GM21619 (cell line): ENCODE data around the gene PSMD10.

Experiments used
- ATAC-seq: cut with Tn5 transposase; IDR thresholded peaks from one replicate; pipeline ENCODE4 v1.9.1; 2021; ENCODE audit not compliant: unreplicated experiment

Gene PSMD10, protein sequence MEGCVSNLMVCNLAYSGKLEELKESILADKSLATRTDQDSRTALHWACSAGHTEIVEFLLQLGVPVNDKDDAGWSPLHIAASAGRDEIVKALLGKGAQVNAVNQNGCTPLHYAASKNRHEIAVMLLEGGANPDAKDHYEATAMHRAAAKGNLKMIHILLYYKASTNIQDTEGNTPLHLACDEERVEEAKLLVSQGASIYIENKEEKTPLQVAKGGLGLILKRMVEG

DNA sequence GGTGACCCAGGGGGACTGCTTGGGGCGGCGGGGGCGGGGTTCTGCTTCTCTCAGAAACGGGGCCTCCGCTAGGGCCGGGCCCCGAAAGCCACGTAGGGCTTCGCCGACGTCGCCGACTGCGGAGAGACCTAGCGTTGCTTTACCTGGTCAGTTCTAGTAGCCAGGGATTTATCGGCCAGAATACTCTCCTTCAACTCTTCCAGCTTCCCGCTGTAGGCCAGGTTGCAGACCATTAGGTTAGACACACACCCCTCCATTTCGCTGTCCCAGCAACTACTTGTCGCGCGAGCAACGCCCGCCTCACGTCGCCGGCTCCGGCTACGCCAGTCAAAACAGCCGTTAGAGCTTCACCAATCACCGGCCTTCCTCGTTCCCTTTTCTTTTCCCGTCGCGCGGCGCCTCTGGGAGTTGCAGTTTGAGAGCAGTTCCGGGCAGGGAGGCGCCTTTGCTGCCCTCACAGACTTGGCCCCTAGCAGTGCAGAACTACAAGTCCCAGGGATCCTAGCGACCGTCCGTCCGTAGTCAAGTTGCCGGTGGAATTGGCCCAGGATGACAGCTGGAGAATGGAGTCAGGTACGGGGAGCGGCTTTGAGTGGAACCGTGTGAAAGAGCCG is at the start of gene PSMD10, which contains the start of gene ATG4A:
TSS of gene PSMD10 (minus strand) at position 279 of the 614 bp plus-strand sequence. CDS start at position 257, 22 bp downstream.
TSS of gene ATG4A (plus strand) at position 515 of the 614 bp plus-strand sequence. CDS start at position 564, 49 bp downstream.
- peak; percentile 96 for ATAC-seq

DNA sequence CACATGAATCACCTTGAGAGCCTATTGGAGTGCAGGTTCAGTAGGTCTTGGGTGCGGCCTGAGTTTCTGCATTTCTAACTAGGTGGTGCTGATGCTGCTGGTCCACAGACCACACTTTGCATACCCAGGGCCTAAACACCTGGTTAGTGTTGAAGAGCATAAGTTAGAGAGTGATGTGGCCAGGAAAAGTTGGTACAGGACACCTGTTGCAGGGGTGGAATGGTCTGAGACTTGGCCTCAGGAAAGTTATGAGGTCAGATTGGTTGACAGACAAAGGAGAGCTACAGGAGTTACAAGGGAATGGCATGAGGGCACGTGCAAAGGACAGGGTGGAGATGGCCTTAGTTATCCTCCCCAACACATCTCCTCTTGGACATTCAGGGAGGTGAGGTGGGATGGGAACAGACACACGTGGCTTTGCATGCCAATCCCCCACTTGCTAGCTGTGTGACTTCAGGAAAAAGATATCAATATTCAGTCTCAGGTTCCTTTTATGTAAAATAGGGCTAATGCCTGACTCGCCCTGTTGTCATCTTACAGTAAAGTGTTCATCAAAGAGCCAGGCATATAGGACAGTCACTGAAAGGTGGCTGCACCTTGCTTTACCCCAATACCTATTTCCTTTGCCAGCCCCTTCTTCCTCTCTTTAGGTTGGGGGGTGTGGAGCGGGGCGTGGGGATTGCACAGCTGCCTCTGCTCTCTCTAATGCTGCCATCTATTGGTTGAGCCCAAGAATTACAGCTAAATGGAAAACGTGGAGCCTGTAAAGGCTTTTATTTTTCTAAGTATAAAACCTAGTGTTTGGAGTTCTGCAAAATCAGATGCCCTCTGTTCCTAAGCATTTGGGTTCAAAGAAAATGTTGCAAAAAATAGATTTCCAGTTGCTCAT is 47.7 kb upstream of the PSMD10 start:
- no peak for ATAC-seq

DNA sequence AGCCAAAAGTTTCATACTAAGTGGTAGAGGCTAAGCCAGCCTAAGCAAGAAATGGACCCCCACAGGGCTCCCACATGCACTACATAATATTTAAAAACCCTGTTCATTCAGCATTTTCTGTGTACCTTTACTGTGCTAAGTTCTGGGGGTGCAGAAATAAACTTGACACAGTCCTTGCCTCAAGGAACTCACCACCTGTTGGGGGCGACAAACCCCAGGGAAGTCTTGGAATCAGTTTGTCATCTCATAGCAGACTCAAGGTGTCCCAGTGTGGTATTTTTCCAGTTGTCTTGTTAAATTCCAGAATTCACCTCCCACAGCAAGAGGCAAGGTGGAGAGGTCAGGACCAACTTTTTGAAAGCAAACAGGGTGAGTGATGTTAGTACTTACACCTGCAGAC is 43.4 kb upstream of the PSMD10 start:
- no peak for ATAC-seq

DNA sequence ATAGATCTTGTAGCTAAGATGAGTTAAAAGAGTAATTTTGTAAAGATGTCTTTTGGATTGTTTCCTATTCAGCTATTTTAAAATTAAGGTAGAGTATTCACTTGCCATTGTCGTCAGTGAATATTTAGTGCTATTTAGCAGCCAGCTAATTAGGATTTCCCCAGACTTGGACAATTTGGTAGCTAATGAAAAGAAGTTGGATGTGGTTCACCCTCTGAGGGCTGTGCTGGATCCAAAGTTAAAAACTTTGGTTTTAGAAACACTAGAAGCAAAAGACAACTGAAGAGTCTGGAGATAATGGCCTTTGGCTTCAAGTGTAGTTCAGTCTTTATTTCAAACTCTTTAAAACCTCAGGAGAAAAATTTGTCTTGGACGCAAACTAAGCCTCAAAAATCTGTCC is 41.5 kb upstream of the PSMD10 start:
- no peak for ATAC-seq

DNA sequence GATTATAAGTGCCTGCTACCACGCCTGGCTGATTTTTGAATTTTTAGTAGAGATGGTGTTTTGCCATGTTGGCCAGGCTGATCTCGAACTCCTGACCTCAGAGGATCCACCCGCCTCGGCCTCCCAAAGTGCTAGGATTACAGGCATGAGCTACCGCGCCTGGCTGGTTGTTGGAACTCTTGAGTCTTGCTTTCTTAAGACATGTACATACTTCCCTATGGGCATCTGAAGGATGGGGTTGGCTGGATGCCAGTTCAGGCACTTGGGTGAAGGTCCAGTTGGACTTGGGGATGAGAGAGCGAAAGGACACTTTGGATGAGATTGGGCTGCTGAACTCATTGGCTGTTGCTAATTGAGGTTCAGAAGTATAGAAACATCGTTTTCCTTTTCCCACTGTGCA is 40.7 kb upstream of the PSMD10 start:
- no peak for ATAC-seq

DNA sequence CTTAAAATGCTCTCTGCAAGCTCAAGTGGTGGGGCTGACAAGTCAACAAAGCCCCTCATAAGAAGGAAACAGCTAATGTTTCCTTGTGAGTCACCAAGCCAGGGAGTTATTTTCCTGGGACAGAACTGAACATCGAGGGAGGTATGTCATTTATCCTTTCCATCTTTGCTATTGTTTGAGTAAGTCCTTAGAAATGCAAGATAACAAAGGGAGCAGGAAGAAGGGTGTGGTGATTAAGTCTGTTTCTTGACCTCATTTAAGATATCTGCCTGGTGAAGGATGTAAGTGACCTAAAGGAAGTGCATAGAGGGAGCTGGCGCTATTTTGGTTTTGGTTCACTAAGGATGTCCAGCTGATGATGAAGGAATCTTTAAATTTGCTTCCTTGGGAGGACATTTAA is 40.1 kb upstream of the PSMD10 start:
- ATAC-seq: no peak

DNA sequence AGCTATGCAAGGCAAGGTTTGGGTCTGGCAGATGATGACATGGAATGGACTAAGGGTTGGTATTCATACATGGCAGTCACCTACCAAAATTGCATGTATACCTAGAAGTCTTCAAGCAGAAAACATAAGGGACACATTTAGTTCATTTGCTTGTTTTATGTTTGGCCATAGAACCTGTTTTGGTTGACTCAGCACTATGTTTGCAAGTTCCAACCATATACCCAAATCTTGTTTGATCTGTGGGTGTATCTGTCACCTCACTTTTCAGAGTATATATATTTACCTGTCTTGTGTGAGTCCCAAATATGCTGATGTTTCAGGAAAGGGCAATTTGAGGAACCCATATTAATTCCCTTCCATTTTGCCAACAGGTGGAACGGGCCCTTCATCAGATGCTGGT is 39.5 kb upstream of the PSMD10 start:
- ATAC-seq: no peak

DNA sequence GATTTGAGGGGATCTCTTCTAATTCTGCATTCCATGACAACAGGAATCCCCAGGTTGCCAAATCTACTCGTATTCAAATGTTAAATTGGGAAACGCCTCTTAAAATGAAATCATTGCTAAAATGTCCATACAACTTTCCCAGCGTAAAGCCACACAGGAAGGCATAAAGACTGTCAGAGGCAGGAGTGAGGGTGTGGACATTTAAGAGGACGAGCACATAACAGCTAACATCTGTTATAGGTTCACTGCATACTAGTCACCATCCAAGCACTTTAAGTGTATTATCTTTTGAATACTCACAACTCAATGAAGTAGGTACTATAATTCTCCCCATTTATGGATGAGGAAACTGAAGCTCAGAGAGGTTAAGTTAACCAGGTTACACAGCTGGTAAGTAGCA is 35.8 kb upstream of the PSMD10 start:
- ATAC-seq: no peak

DNA sequence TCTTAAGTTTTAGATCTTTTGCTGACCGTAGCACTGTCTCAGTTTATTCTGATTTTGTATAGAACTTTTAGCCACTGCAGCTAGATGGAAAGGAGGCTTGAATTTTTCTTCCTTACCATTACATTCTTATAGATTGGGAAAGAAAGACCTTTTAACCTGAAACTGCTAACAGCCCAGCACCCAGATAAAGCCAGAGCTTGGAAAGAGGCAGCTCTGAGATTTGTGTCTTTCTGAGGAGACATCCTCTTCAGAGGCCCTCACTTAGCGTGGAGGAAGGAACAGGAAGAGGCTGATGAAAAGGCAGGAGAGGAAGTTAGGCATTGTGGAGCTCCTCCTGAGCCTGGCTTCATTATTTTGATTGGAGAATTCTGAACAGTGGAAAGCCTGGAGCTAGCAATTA is 35.3 kb upstream of the PSMD10 start:
- no peak for ATAC-seq

DNA sequence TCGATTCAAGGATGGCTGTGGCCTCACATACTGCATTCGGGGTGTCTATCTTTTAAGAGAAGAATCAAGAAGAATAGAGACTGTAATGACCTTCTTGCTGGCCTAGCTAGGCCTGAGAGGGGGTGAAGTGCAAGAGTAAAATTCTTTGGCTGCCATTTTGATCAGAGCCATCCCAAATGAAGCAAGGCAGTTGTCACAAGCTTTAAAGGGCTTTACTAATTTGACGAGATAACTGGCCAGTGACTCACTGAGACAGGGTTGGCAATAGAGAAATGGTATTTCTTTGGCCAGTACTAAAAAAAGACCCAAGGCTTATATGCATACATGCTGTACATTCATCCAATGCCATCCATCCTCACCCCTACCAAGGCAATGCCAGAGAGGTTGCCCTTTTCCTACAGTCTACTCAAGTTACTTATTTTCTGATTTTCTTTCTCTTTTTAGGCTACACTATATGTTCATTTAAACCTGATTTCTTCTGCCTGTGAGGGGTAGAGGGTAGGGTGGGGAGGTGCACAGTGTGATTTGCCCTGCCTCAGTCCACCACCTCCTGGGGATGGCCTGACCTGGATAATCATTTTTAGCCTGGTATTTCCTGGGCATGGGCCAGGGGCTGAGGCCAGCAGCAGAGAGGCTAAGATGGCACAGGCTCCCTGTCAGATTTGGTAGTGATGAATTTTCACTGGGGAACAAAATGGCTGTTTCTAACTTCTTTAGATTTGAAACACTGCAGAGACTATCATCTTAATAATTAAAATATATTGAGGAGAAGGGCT is 32.4 kb upstream of the PSMD10 start:
- ATAC-seq: no peak

DNA sequence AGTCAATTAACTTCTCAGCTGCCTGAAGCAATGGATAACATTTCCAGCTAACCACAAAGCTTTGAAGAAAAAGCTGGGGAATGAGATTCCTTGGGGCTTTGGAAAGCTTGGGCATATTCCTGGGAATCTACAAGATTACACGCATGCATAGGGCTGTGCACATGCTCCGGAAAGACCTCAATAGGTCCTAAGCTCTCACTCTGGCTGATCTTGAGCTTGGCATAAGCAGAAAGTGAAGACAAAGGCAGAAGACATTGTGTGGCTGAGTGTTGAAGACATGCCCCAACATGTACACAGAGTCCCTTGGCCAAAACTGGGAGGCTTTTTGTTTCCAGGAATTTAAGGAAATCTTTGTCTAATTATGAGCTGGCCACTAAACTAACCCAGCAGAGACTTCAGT is 31.4 kb upstream of the PSMD10 start:
- no peak for ATAC-seq

DNA sequence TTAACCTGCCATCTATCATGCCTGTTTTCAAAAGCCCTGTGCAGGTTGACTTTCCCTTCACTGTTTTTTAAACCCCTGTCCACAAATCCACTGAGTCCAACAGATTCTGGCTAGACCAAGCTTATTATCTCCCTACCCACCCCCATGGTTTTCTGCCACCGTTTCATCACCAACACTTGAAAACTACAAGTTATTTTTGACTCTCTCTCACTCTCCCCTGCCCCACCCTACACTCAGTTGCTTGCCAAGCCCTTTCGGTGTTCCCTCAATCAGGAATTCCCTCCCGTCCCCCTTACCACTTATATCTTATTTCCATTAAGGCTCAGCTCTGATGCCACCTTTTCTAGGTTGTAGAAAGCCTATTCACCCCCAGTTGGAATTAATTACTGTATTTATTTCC is 29.9 kb upstream of the PSMD10 start:
- no peak for ATAC-seq

DNA sequence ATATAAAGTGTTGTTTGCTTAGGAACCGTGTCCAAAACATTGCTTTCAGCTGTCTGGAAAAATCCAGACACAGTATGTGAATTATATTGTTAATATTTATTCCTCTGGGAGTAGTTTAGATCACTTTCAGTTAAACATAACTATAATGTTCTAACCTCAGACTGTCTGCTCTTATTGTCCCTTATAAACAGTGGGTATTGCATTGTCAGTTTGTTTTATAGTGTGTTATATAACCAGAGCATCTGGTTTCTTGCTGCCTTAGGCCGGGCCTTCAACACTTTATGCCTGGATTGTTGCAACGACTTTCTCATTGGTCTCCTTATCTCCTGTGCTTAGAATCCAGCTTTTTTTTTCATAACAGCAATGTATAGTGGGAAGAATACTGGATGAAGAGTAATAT is 26.6 kb upstream of the PSMD10 start:
- no peak for ATAC-seq

DNA sequence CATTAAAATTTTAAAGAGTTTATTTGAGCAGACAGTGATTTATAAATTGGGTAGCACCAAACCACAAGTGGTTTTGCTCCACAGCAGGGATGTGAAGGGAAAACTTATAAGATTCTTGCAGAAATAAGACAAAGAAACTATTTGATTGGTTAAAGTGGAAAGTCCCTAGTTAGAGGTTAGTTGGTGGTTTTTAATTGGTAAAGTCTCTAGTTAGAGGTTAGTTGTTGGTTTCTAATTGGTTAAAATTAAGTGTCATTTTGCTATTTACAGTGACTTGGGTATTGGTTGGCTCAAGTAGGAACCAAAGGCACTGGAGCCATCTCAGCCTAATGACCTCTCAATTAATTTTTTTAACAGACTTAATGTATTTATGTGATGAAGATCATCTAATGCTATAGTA is 23.2 kb upstream of the PSMD10 start:
- ATAC-seq: no peak

DNA sequence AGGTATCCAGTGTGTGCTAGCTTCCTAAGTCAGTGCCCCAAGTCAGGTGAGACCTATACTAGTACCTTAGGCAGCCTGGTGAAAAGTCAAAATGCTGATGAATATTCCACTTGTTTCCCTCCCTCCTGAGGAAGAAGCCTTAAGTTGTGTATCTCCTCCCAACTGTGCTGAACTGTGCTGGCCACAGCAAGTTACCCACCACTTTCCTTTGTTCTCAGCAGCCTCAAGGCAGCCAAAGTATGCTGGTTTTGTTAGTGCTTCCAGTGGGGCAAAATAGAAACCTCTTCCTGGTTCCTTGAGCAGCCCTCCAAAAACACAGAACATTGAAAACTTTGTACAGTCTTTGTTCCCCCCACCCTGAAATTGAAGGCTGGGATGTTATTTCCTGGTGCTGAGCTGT is 14.1 kb upstream of the PSMD10 start:
- ATAC-seq: no peak

DNA sequence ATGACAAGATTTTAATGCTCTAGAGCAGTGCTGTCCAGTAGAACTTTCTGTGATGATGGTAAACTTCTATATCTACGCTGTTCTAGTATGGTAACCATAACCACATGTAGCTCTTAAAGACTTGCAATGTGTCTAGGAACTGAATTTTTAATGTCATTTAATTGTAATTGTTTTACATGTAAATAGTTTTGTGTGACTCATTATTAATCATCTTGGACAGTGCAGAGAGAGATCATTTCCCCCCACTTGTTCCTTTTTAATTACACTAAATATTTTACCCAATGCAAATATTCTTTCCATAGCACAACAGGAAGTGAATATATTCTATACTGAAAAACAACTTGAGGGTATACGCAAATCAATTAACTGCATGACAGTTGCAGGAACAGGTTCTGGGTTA is 6.0 kb upstream of the PSMD10 start:
- no peak for ATAC-seq

DNA sequence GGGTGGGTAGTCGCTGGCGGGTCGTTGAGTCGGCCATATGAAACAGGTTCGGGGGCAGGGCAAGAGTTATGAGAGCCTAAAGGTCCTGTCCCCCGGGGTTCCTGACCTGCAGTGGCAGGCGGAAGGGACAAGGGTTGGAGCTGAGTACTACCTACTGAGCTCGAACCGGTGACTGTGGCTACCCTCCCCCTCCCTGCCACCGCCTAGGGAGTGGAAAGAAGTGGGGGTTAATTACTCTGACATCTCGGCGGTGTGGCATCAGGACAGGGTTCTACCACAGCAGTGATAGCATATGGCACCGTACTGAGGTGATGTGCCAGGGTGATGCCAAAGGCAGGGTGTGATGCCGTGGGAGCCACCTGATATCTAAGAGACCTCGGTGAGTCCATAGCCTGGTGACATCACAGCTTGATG is 543 bp upstream of the PSMD10 start:
- peak; percentile 35 for ATAC-seq

DNA sequence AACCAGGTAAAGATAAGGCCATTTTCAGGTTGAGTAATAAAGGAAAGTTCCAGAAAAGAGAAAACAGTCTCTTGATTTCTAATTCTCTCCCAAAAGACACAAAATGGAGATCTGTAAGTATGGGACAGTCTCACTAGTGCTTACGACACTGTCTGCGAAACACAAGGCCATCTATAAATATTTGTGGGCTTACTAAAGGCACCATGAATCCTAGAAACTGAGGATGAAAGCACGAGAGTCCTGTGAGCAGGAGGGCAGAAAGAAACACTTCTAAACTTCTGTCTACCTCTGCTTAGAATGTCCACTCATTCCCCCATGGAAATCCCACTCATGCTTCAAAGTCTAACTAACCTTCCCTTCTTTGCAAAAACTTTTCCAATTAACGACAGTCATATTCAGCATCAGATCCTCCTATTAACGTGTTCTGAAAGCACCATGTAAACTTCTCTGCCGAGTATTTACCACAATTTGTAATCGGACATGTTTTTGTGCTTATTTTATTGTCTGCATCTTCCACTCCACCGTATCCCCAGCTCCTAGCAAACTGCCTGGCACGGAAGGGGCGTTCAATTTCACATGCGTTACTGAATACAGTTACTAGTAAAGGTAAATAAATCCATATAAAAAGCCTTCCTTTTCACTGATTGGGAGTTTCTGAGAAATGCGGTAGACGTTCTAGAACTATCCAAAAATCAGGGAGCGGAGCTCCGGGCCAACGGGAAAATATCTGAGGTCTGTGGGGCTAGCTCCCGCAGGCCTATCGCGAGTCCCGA is 665 bp downstream of the PSMD10 start:
- ATAC-seq: no peak

DNA sequence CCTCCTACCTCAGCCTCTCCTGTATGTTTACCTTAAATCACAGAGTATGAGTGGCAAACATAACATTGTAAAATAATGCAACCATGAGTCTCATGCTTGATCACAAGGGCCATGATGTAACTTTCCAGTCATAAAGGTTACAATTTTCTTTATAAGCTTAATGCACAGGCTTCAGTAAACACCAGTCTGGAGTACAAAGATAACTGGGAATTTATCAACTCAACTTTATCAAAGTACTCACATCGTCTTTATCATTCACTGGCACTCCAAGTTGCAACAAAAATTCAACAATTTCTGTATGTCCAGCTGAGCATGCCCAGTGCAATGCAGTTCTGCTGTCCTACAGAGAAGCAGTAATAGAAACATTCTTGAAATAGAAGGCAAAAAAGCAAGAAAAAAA is 2.8 kb downstream of the PSMD10 start:
- ATAC-seq: no peak

DNA sequence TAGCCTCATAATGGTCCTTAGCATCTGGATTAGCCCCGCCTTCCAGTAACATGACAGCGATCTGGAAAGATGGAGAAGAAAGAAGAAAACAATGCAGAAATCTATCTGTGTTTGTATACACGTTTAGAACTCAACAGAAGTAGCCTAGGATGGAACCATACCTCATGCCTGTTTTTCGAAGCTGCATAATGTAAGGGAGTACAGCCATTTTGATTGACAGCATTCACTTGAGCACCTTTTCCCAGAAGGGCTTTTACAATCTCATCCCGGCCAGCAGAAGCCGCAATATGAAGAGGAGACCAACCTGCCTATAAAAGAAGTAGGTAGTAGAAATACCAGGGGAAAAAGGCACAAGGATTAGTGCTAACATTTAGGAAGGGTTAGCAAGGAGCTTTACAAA is 3.5 kb downstream of the PSMD10 start:
- ATAC-seq: no peak
